Measurements from ENCODE around the gene MBNL3.

DNA sequence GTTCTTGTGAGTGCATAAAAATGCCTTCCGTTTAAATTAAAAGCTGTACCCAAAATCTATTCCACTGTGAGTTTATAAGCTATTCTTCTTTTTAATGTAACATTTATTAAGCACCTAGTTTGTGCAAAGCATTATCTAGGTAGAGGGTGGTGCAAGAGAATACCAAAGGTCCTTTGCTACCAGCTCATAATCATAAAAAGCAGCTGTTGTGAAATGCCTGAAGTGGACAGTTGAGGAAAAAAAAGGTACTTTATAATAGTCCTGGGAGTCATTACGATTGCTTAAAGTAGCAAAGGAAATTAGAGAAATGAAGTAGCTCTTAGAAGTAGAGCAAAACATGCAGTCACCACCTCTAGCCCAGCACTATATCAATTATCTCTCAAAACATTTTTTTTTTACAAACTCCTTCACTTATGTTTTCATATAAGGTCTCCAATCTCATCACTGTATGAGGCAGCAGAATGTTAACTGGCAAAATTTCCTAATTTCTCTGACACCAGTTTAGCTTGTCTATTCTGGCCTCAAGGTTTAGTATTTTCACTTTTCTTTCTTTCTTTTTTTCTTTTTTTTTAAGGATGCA is 2.1 kb downstream of the MBNL3 start:
- TF ChIP-seq GATA2 (IDR thresholded peaks at IDR 0.05; ENCODE audit: low read depth, low read length), result no peak
- TF ChIP-seq GATA3 (IDR thresholded peaks at IDR 0.05; ENCODE audit: low read depth, low read length), result no peak
